LNCAP (cell line): Measurements from ENCODE around the gene TALDO1.

Experiments
- CTCF ChIP-seq: fragments of 450-650 bp; IDR thresholded peaks from 2 replicates; pipeline ENCODE4 v1.5.1; 2017; ENCODE audit warnings: mild to moderate bottlenecking

Gene TALDO1

GRCh38 chr11:801097-801780, 54.0 kb downstream of the TALDO1 start:
- TF ChIP-seq CTCF, result no peak

- TF ChIP-seq CTCF, result no peak
Measured at GRCh38 chr11:802018-802617, 54.9 kb downstream of the TALDO1 start.

GRCh38 chr11:802693-803466, 55.6 kb downstream of the TALDO1 start:
- TF ChIP-seq CTCF, result no peak

GRCh38 chr11:803467-803742, 56.1 kb downstream of the TALDO1 start:
- TF ChIP-seq CTCF, result no peak

GRCh38 chr11:803770-804598, 56.7 kb downstream of the TALDO1 start:
- no peak for TF ChIP-seq CTCF

GRCh38 chr11:804599-804964, 57.3 kb downstream of the TALDO1 start:
- no peak for TF ChIP-seq CTCF

- TF ChIP-seq CTCF, result no peak
Measured at GRCh38 chr11:808427-809286, 61.4 kb downstream of the TALDO1 start.
